ENCODE data around the gene PPP5C. TPM values are rescaled to one million over a fixed set of nuclear protein-coding genes. Genes with fewer than 3 reads are reported as not detected.
"Not testable (repeated sequence)": the region's sequence is repeated elsewhere in the genome, so short reads cannot be mapped to it uniquely, and the experiment has no call there.

Gene PPP5C
- total RNA-seq, 1 donor, result 47.4 TPM

- no peak for DNase-seq (ENCODE audit: low read depth in 2 of 3, low spot score in 2 of 3)
Measured at GRCh38 chr19:46364359-46364758, 17.5 kb downstream of the PPP5C start.

DNA sequence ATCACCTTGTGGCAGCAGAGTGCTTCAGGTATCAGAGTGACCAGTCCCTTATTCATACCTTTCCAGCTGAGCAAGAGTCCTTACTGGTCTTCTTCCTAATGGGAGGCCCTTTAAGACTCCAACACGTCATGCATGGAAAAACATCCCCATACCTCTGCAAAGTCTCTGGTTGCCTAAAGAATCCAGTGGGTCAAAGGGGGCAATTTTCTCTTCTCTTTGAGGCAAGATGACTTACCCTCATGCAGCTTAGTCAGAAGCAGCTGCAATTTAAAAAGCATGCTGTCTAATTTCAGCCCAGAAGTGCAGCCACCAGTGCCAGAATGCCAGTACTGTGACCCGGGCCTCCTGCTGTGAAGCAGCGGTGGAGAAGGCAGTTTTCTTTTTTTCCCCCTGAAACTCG, 18.7 kb downstream of the PPP5C start:
- no peak for DNase-seq (ENCODE audit: low read depth in 2 of 3, low spot score in 2 of 3)

- DNase-seq (ENCODE audit: low read depth in 2 of 3, low spot score in 2 of 3), result no peak
Measured at GRCh38 chr19:46366620-46367292, 19.9 kb downstream of the PPP5C start.

- no peak for DNase-seq (ENCODE audit: low read depth in 2 of 3, low spot score in 2 of 3)
Measured at GRCh38 chr19:46367426-46367825, 20.5 kb downstream of the PPP5C start.

- no peak for DNase-seq (ENCODE audit: low read depth in 2 of 3, low spot score in 2 of 3)
Measured at GRCh38 chr19:46368116-46368515, 21.2 kb downstream of the PPP5C start.

- no peak for DNase-seq (ENCODE audit: low read depth in 2 of 3, low spot score in 2 of 3)
Measured at GRCh38 chr19:46369817-46370216, 22.9 kb downstream of the PPP5C start.

DNA sequence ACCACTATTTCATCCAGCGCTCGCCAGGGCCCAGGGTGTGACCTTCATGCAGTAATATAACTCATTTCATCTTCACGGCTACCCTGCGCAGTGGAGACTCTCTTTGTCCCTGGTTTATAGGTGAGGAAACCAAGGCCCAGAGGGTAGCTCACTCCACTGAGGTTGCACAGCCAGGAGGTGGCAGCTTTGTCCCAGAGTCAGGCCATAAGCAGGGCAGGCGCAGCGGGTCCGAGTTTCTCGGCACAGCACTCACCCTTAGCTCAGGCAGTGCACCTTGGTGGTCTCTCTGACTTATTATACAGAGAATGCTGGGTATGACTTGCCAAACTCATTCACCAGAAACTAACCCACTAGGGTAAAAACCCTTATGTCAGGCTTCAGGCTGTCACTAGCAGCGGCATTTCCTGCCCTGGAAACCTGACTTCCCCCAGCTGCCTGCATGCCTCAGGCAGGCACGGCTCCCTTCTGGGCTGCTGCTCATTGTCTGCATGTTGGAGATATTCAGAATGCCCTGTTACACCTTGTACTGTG, 24.5 kb downstream of the PPP5C start:
- DNase-seq (ENCODE audit: low read depth in 2 of 3, low spot score in 2 of 3), result peak in 1 of 3 donors; percentile 54

GRCh38 chr19:46372901-46373490, 26.1 kb downstream of the PPP5C start:
- no peak for DNase-seq (ENCODE audit: low read depth in 2 of 3, low spot score in 2 of 3)

- peak in 2 of 3 donors; percentile 56 to 90 for DNase-seq (ENCODE audit: low read depth in 2 of 3, low spot score in 2 of 3)
Measured at GRCh38 chr19:46373491-46374359, 26.8 kb downstream of the PPP5C start.

- no peak for DNase-seq (ENCODE audit: low read depth in 2 of 3, low spot score in 2 of 3)
Measured at GRCh38 chr19:46374536-46375475, 27.9 kb downstream of the PPP5C start.

DNA sequence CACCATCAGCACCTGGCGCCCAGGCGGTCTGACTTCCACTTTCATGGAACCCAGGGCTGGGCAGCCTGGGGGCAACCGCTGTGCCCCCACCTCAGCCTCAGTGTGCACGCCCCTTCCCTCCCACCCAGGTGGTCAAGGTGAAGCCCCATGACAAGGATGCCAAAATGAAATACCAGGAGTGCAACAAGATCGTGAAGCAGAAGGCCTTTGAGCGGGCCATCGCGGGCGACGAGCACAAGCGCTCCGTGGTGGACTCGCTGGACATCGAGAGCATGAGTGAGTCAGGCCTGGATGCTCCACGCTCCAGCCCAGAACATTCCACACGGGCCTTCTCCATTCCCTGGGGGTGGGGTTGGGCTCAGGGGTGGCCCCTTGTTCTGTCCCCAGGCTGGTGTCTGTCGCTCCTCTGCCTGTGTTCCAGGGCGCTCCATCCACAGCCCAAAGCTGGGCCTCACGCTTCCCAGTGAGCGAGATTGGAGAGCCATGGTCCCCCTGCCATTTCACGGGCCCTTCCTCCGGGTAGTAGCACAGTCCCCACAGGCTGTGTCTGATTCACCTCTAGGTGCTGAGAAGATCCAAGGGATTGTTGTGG, 28.7 kb downstream of the PPP5C start:
- not testable (repeated sequence) for DNase-seq (ENCODE audit: low read depth in 2 of 3, low spot score in 2 of 3)

DNA sequence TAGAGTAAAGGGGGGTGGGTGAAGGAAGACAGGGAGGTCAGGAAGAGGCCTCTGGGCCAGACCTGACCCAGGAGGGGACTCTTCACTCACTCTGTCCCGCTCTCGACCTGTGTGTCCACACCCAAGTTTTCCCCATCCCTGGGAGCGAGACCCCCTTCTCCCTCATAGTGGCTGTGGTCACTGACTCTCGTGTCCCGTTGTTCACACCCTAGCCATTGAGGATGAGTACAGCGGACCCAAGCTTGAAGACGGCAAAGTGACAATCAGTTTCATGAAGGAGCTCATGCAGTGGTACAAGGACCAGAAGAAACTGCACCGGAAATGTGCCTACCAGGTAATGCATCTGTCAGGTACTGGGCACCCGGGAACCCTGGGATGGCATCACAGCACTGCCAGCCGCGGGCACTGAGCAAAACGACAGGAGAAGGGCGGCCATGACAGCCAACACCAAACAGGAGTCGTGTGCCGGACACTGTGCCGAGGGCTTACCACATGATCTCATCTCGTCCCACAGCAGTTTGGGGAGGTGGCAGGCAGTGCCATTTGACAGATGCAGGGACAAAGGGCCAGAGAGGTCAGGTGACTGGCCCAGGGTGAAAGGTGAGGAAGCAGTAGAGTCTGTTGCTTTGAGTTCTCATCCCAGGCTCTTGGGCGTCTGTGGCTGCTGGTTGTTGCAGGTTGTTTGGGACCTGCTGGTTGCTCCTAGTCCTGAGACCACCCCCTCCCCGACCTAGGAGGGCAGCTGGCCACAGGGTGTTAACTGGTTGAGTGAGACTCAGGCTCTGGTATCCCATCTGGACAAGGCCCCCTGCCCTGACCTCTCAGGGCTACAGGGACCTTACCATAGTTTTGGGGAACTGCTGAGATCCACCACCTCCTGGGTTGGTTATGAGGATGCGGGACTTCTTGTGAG, 29.6 kb downstream of the PPP5C start:
- DNase-seq (ENCODE audit: low read depth in 2 of 3, low spot score in 2 of 3), result no peak

- no peak for DNase-seq (ENCODE audit: low read depth in 2 of 3, low spot score in 2 of 3)
Measured at GRCh38 chr19:46378268-46378667, 31.4 kb downstream of the PPP5C start.

DNA sequence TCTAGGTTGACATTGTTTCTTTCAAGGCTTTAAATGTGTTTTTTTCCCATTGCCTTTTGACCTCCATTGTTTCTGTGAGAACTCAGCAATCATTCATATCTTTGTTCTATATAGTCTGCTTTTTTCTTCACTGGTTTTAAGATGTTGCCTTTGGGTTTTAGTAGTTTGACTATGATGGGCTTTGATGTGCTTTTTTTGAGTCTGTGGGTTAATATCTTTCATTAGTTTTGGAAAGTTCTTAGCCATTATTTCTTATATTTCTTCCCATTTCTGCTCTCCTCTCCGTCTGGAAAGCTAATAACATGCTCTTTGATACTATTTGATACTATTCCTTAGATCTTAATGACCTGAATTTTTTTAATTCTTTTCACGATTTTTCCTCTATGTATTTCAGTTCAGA, 33.8 kb downstream of the PPP5C start:
- no peak for DNase-seq (ENCODE audit: low read depth in 2 of 3, low spot score in 2 of 3)

DNA sequence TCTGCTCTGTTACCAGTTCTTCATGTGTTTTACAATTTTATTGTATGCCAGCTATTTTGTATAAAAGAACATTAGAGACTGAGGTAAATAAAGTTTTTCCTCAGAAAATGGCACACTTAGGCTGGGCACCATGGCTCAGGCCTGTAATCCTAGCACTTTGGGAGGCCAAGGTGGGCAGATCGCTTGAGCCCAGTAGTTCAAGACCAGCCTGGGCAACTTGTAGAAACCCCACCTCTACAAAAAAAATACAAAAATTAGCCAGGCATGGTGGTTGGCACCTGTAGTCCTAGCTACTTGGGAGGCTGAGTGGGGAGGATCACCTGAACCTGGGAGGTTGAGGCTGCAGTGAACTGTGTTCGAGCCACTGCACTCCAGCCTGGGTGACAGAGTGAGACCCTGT, 34.5 kb downstream of the PPP5C start:
- DNase-seq (ENCODE audit: low read depth in 2 of 3, low spot score in 2 of 3), result no peak

DNA sequence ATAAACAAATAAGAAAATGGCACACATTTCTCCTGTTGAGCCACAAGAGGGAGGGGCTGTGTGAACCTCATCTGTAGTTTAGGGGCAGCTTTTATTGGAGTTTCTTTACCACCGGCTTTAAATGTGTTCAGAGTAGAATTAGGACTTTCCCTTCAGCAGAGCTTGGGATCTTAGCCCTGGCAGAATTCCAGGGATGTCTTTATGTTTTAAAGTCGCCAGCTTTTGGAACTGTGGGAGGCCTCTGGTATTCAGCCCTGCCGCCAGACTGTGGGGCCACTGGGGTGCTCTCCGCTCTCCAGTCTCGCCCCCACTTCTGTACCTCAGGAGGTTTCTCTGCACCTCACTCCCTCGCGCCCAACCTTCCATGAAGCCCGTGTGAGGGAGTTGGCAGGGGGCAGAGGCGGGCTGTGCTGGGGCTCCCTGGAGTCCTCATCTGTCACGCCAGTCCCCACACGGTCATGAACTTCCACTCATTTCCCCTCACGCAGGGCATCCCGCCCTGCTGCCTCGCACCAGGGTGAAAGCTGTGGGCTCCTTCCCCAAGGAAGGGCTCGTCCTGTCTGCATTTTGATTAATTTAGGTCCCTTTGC, 35.0 kb downstream of the PPP5C start:
- no peak for DNase-seq (ENCODE audit: low read depth in 2 of 3, low spot score in 2 of 3)

DNA sequence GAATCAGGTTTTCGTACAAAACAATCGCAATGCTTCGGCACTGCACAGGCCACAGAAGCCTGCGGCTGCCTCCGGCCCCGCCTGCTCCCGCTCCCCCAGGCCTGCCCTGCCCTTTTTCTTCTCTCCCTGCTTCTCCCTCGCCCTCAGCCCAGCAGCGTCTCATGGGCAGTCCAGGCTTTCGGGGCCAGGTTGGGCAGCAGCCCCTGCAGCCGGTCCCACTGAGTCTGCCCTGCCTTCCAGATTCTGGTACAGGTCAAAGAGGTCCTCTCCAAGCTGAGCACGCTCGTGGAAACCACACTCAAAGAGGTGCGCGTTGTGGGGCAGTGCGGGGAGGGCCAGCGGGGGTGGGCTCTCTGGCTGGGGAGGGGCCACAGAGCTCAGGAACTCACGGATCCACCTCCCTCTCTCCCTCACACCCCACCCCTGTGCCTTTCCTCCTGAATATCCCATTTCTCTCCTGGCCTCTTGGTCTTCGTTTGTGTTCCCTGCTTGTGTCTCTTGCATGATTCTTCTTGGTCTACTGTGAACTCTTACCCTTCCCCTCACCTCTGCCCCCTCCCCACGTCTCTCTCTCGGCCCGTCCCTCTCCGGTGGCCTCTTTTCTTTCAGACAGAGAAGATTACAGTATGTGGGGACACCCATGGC, 36.4 kb downstream of the PPP5C start:
- no peak for DNase-seq (ENCODE audit: low read depth in 2 of 3, low spot score in 2 of 3)

- DNase-seq (ENCODE audit: low read depth in 2 of 3, low spot score in 2 of 3), result no peak
Measured at GRCh38 chr19:46383846-46384245, 37.0 kb downstream of the PPP5C start.
